Measurements from ENCODE around the gene ZFYVE27.

ZFYVE27 gene

DNA sequence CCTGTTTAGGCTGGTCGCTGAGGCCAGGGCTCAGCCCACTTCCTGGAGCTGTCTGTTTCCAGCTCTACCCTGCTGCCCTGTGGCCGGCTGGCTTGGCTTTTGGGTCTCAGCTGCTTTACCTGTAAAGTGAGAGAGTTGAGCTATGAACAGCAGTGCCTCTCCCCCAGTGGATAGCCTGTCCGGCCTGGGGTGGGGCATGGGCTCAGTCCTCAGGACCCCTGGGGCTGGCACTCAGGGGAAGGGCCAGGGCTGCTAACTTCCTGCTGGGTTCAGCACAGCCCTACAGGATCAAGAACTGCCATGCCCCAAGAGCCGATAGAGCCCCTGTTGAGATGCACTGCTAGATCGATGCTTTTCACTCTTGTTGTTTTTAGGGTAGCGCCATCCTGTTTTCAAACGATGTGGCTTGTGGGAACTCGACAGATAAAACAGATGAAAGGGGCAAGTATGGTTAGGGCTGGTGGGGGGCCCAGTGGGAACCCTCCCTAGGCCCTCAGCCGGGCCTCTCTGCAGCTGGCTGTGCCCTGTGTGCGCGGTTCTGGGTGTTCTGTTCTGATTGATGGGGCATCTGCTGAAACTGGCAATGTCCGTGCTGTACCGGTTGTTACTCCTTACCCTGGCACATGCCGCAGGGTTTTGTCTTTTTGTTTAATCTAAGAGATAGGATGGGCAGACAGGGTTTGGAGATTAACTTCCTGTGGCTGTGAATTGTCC, 44.8 kb downstream of the ZFYVE27 start:
- Histone ChIP-seq H3K27ac (ENCODE audit: extremely low read depth, low read depth, low read length) (no peak overlapping the region), H3K9me3 (ENCODE audit: control insufficient read depth, insufficient read depth, low read depth, low read length) (no peaks in the 10 kb centered on the region), H3K4me3 (ENCODE audit: low read depth, low read length) (no peak overlapping the region), H3K36me3 (ENCODE audit: control insufficient read depth in 2 of 2, insufficient read depth in 1 of 2, low read length in 2 of 2) (no peaks in the 10 kb centered on the region), H3K4me1 (ENCODE audit: control insufficient read depth, insufficient read depth, low read length) (peaks cover 10% of the 10 kb centered on the region; the same call in 1 of the 2 replicates)
- CTCF ChIA-PET = interaction anchor here (0.6 to 4.5 kb wide), 5 partner anchors 9 to 105 kb away, joined by 4 to 29 read pairs (median 6); no protein-coding TSS in a partner anchor
- POLR2A ChIA-PET = no interaction called here
- peak; percentile 96 for TF ChIP-seq ZIC2 (tag by site-specific recombination; IDR thresholded peaks at IDR 0.05)
- TF ChIP-seq ZBTB8A (tag by site-specific recombination; IDR thresholded peaks at IDR 0.05) = peak; percentile 48; the same call in 1 of the 2 replicates
- no peak for TF ChIP-seq ZNF560 (tag by site-specific recombination; IDR thresholded peaks at IDR 0.05; ENCODE audit: borderline replicate concordance)
- TF ChIP-seq ZNF133 (tag by site-specific recombination; IDR thresholded peaks at IDR 0.05) = no peak
- TF ChIP-seq, protein P1, sequence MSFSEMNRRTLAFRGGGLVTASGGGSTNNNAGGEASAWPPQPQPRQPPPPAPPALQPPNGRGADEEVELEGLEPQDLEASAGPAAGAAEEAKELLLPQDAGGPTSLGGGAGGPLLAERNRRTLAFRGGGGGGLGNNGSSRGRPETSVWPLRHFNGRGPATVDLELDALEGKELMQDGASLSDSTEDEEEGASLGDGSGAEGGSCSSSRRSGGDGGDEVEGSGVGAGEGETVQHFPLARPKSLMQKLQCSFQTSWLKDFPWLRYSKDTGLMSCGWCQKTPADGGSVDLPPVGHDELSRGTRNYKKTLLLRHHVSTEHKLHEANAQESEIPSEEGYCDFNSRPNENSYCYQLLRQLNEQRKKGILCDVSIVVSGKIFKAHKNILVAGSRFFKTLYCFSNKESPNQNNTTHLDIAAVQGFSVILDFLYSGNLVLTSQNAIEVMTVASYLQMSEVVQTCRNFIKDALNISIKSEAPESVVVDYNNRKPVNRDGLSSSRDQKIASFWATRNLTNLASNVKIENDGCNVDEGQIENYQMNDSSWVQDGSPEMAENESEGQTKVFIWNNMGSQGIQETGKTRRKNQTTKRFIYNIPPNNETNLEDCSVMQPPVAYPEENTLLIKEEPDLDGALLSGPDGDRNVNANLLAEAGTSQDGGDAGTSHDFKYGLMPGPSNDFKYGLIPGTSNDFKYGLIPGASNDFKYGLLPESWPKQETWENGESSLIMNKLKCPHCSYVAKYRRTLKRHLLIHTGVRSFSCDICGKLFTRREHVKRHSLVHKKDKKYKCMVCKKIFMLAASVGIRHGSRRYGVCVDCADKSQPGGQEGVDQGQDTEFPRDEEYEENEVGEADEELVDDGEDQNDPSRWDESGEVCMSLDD (tag by site-specific recombination; IDR thresholded peaks at IDR 0.05) = no peak

DNA sequence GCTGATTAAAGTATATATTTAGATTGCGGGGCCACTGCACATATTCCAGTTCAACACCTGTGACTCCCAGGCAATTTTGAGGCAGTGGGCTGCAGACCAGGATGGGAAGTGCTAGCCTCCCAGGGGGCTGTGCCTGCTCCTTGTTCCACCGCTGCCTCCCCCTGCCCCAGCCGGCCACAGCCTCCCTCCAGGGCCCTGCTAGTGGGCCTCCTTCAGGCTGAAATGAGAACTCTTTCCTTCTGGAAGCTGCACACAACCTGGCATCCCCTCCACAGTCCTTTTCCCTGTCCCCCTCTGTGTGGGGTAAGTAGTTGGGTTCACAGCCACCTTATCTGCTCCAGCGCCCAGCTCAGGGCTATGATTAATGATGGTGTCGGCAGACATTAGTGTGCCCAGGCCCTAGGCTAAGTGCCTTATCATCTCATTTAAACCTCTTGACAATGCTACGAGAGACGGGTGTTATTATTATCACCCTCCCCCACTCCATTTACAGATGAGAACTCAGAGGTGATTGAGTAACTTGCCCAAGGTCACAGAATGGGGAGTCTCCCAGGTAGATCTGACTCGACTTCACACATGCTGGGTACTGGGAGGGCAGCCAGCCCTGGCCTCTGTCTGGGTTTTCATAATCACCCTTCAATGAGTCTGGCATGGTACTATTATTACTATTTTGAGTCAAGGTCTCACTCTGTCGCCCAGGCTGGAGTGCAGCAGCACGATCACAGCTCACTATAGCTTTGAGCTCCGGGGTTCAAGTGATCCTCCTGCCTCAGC, 45.7 kb downstream of the ZFYVE27 start:
- ChIA-PET POLR2A (no interaction called here), CTCF (interaction anchor here (1.0 kb wide), 1 partner anchor 10 kb away, joined by 6 read pairs; no protein-coding TSS in a partner anchor)

DNA sequence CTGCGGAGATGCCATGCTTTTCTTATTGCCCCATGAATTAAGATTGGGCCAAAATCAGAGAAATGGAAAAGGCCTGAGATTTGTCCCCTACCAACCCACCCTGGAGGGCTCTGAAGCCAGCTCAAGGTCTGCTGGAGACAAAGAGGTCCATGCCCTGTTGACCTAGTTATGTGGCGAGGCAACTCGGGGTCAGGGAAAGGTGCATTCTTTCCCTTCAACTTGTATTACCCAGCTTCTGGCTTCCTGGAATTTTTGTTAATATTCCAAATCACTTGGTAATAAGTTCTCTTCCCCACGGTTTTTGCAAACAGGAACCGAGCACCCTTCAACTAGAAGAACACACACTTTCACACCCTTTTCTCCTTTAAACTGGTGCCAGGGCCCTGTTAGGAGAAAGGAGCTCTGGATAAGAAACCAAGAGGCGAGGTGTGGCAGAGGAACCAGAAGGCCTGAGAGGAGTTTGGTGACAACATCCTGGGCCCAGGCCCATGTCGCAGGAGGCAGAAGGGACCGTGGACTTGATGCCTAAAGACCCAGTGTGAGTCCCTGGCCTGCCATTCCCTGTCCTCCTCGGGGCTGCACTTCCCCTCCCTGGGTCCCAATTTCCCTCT, 47.4 kb downstream of the ZFYVE27 start:
- CTCF ChIA-PET = no interaction called here
- peaks cover 5% of the 10 kb centered on the region; the same call in 1 of the 2 replicates for H3K4me1 ChIP-seq (ENCODE audit: control insufficient read depth, insufficient read depth, low read length)
- POLR2A ChIA-PET = no interaction called here
- no peak overlapping the region for H3K27ac ChIP-seq (ENCODE audit: extremely low read depth, low read depth, low read length)
- no peaks in the 10 kb centered on the region for H3K9me3 ChIP-seq (ENCODE audit: control insufficient read depth, insufficient read depth, low read depth, low read length)
- H3K36me3 ChIP-seq (ENCODE audit: control insufficient read depth in 2 of 2, insufficient read depth in 1 of 2, low read length in 2 of 2) = no peaks in the 10 kb centered on the region
- H3K4me3 ChIP-seq (ENCODE audit: low read depth, low read length) = no peak overlapping the region
- TF ChIP-seq ZNF777 (tag by site-specific recombination; IDR thresholded peaks at IDR 0.05; ENCODE audit: borderline replicate concordance) (no peak), ZNF354C (tag by site-specific recombination; IDR thresholded peaks at IDR 0.05; ENCODE audit: borderline replicate concordance, low read depth) (no peak), ZNF623 (tag by site-specific recombination; IDR thresholded peaks at IDR 0.05) (no peak), HOXA7 (CRISPR knock-in tag; IDR thresholded peaks at IDR 0.05; ENCODE audit: borderline replicate concordance) (no peak), ZNF169 (tag by site-specific recombination; IDR thresholded peaks at IDR 0.05) (no peak), ZNF37A (tag by site-specific recombination; IDR thresholded peaks at IDR 0.05) (no peak), RBAK (tag by site-specific recombination; IDR thresholded peaks at IDR 0.05) (no peak), ZNF23 (tag by site-specific recombination; IDR thresholded peaks at IDR 0.05; ENCODE audit: borderline replicate concordance) (no peak), ZNF830 (tag by site-specific recombination; IDR thresholded peaks at IDR 0.05; ENCODE audit: low read depth) (no peak), ZNF747 (tag by site-specific recombination; IDR thresholded peaks at IDR 0.05) (no peak)
- TF ChIP-seq, protein P2, sequence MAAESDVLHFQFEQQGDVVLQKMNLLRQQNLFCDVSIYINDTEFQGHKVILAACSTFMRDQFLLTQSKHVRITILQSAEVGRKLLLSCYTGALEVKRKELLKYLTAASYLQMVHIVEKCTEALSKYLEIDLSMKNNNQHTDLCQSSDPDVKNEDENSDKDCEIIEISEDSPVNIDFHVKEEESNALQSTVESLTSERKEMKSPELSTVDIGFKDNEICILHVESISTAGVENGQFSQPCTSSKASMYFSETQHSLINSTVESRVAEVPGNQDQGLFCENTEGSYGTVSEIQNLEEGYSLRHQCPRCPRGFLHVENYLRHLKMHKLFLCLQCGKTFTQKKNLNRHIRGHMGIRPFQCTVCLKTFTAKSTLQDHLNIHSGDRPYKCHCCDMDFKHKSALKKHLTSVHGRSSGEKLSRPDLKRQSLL (tag by site-specific recombination; IDR thresholded peaks at IDR 0.05) = no peak

More for the DNA sequence above, 45.7 kb downstream of the ZFYVE27 start:
- no peak overlapping the region for H3K27ac ChIP-seq (ENCODE audit: extremely low read depth, low read depth, low read length)
- no peak overlapping the region for H3K4me3 ChIP-seq (ENCODE audit: low read depth, low read length)
- peaks cover 10% of the 10 kb centered on the region; the same call in 1 of the 2 replicates for H3K4me1 ChIP-seq (ENCODE audit: control insufficient read depth, insufficient read depth, low read length)
- no peaks in the 10 kb centered on the region for H3K9me3 ChIP-seq (ENCODE audit: control insufficient read depth, insufficient read depth, low read depth, low read length)
- H3K36me3 ChIP-seq (ENCODE audit: control insufficient read depth in 2 of 2, insufficient read depth in 1 of 2, low read length in 2 of 2) = no peaks in the 10 kb centered on the region
- TF ChIP-seq ZNF664 (tag by site-specific recombination; IDR thresholded peaks at IDR 0.05) (peak; percentile 80; the same call in 1 of the 2 replicates), GLIS1 (tag by site-specific recombination; IDR thresholded peaks at IDR 0.05) (peak; percentile 58), ZBTB20 (tag by site-specific recombination; IDR thresholded peaks at IDR 0.05) (peak; percentile 17; the same call in 1 of the 2 replicates), ZNF223 (tag by site-specific recombination; IDR thresholded peaks at IDR 0.05) (no peak), OSR2 (tag by site-specific recombination; IDR thresholded peaks at IDR 0.05) (no peak), ZBTB8A (tag by site-specific recombination; IDR thresholded peaks at IDR 0.05) (peak; percentile 60), TRIM28 (IDR thresholded peaks at IDR 0.05; ENCODE audit: borderline replicate concordance, low read length) (no peak), GLIS2 (tag by site-specific recombination; IDR thresholded peaks at IDR 0.05) (peak; percentile 17; the same call in 1 of the 2 replicates), ZIC2 (tag by site-specific recombination; IDR thresholded peaks at IDR 0.05) (0 out of 2 replicates have a peak, but pooled peaks have one; percentile 5)
- TF ChIP-seq, protein P3, sequence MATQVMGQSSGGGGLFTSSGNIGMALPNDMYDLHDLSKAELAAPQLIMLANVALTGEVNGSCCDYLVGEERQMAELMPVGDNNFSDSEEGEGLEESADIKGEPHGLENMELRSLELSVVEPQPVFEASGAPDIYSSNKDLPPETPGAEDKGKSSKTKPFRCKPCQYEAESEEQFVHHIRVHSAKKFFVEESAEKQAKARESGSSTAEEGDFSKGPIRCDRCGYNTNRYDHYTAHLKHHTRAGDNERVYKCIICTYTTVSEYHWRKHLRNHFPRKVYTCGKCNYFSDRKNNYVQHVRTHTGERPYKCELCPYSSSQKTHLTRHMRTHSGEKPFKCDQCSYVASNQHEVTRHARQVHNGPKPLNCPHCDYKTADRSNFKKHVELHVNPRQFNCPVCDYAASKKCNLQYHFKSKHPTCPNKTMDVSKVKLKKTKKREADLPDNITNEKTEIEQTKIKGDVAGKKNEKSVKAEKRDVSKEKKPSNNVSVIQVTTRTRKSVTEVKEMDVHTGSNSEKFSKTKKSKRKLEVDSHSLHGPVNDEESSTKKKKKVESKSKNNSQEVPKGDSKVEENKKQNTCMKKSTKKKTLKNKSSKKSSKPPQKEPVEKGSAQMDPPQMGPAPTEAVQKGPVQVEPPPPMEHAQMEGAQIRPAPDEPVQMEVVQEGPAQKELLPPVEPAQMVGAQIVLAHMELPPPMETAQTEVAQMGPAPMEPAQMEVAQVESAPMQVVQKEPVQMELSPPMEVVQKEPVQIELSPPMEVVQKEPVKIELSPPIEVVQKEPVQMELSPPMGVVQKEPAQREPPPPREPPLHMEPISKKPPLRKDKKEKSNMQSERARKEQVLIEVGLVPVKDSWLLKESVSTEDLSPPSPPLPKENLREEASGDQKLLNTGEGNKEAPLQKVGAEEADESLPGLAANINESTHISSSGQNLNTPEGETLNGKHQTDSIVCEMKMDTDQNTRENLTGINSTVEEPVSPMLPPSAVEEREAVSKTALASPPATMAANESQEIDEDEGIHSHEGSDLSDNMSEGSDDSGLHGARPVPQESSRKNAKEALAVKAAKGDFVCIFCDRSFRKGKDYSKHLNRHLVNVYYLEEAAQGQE (tag by site-specific recombination; IDR thresholded peaks at IDR 0.05) = no peak

All from HEK293 (cell line).